H9 (cell line): ENCODE data around the gene MAML3. TPM values are rescaled to one million over a fixed set of nuclear protein-coding genes. Genes with fewer than 3 reads are reported as not detected.

Experiments used
- DNase-seq: peaks from one replicate; pipeline ENCODE4 v3.0.0-alpha.2; 2017
- H2AFZ ChIP-seq: one replicate; pipeline ENCODE4 v1.6.1; 2013; ENCODE audit warnings: mild to moderate bottlenecking, low read length, control low read depth, moderate library complexity
- H2AK5ac ChIP-seq: 2 replicates; pipeline ENCODE4 v1.6.1; 2013; ENCODE audit warnings: low read length, control low read depth, mixed read lengths; ENCODE audit not compliant: insufficient read length
- H2BK120ac ChIP-seq: one replicate; pipeline ENCODE4 v1.6.1; 2013; ENCODE audit warnings: low read depth, mild to moderate bottlenecking, low read length, control low read depth, inconsistent platforms; ENCODE audit not compliant: poor library complexity, severe bottlenecking
- H2BK12ac ChIP-seq: 2 replicates; pipeline ENCODE4 v1.6.1; 2013; ENCODE audit warnings: low read length, control low read depth, mixed read lengths, low read depth; ENCODE audit not compliant: insufficient read length
- H2BK15ac ChIP-seq: 2 replicates; pipeline ENCODE4 v1.6.1; 2013; ENCODE audit warnings: low read depth, low read length, control low read depth
- H2BK20ac ChIP-seq: one replicate; pipeline ENCODE4 v1.6.1; 2013; ENCODE audit warnings: low read depth, mild to moderate bottlenecking, low read length, control low read depth, inconsistent platforms; ENCODE audit not compliant: poor library complexity, severe bottlenecking
- H2BK5ac ChIP-seq: 2 replicates; pipeline ENCODE4 v1.6.1; 2013; ENCODE audit warnings: low read length, control low read depth, mixed read lengths; ENCODE audit not compliant: insufficient read length
- H3K14ac ChIP-seq: 2 replicates; pipeline ENCODE4 v1.6.1; 2013; ENCODE audit warnings: low read length, control low read depth; ENCODE audit not compliant: insufficient read depth
- H3K18ac ChIP-seq: 2 replicates; pipeline ENCODE4 v1.6.1; 2013; ENCODE audit warnings: low read depth, mild to moderate bottlenecking, mixed read lengths, low read length, control low read depth; ENCODE audit not compliant: insufficient read length
- H3K23ac ChIP-seq: 2 replicates; pipeline ENCODE4 v1.6.1; 2013; ENCODE audit warnings: low read length, control low read depth, mixed read lengths, low read depth; ENCODE audit not compliant: insufficient read length
- H3K23me2 ChIP-seq: 2 replicates; pipeline ENCODE4 v1.6.1; 2013; ENCODE audit warnings: low read depth, mild to moderate bottlenecking, mixed read lengths, low read length, control low read depth; ENCODE audit not compliant: insufficient read length, poor library complexity, severe bottlenecking
- H3K27ac ChIP-seq: 2 replicates; pipeline ENCODE4 v1.5.1; 2013; ENCODE audit warnings: low read length, control low read depth, mixed read lengths, low read depth; ENCODE audit not compliant: insufficient read length
- H3K27me3 ChIP-seq: 2 replicates; pipeline ENCODE4 v1.6.1; 2013; ENCODE audit warnings: low read length, control low read depth, inconsistent platforms; ENCODE audit not compliant: insufficient read depth
- H3K4ac ChIP-seq: 2 replicates; pipeline ENCODE4 v1.6.1; 2013; ENCODE audit warnings: low read depth, mild to moderate bottlenecking, control low read depth, inconsistent platforms, low read length, moderate library complexity
- H3K4me1 ChIP-seq: 2 replicates; pipeline ENCODE4 v1.6.1; 2013; ENCODE audit warnings: low read length, control low read depth, inconsistent platforms; ENCODE audit not compliant: insufficient read depth
- H3K4me2 ChIP-seq: 2 replicates; pipeline ENCODE4 v1.6.1; 2013; ENCODE audit warnings: low read length, control low read depth, mixed read lengths; ENCODE audit not compliant: insufficient read length, insufficient read depth
- H3K56ac ChIP-seq: 2 replicates; pipeline ENCODE4 v1.6.1; 2013; ENCODE audit warnings: low read depth, mild to moderate bottlenecking, mixed read lengths, low read length, control low read depth; ENCODE audit not compliant: insufficient read length
- H3K79me1 ChIP-seq: 2 replicates; pipeline ENCODE4 v1.6.1; 2013; ENCODE audit warnings: low read depth, mild to moderate bottlenecking, moderate library complexity, low read length, control low read depth, inconsistent platforms; ENCODE audit not compliant: insufficient read depth, poor library complexity, severe bottlenecking
- H3K79me2 ChIP-seq: 2 replicates; pipeline ENCODE4 v1.6.1; 2013; ENCODE audit warnings: low read length, control low read depth, inconsistent platforms; ENCODE audit not compliant: insufficient read depth
- H3K9ac ChIP-seq: 2 replicates; pipeline ENCODE4 v1.6.1; 2013; ENCODE audit warnings: low read length, control low read depth, mixed read lengths; ENCODE audit not compliant: insufficient read length; ENCODE audit errors: extremely low read depth
- H3K9me3 ChIP-seq: one replicate; pipeline ENCODE4 v1.6.1; 2013; ENCODE audit warnings: low read depth, low read length, inconsistent platforms; ENCODE audit not compliant: control insufficient read depth
- H3T11ph ChIP-seq: one replicate; pipeline ENCODE4 v1.6.1; 2013; ENCODE audit warnings: mild to moderate bottlenecking, low read length, control low read depth, inconsistent platforms
- H4K20me1 ChIP-seq: one replicate; pipeline ENCODE4 v1.6.1; 2013; ENCODE audit not compliant: control insufficient read depth, insufficient read length, insufficient read depth
- H4K5ac ChIP-seq: 2 replicates; pipeline ENCODE4 v1.6.1; 2013; ENCODE audit warnings: low read depth, mild to moderate bottlenecking, mixed read lengths, low read length, control low read depth; ENCODE audit not compliant: insufficient read length
- H4K8ac ChIP-seq: replicated peaks from 2 replicates; pipeline ENCODE4 v1.6.1; 2013; ENCODE audit warnings: low read length, control low read depth, mixed read lengths, low read depth; ENCODE audit not compliant: insufficient read length
- H4K91ac ChIP-seq: 2 replicates; pipeline ENCODE4 v1.6.1; 2013; ENCODE audit warnings: low read depth, mild to moderate bottlenecking, moderate library complexity, mixed read lengths, low read length, control low read depth; ENCODE audit not compliant: insufficient read length
- H3K27ac Mint-ChIP-seq, 3 experiments: 2 replicates in 2 of 3; 3 replicates in 1 of 3; pipeline ENCODE4 v1.8.0; 2020 to 2021; ENCODE audit warnings: mixed read lengths in 3 of 3, mild to moderate bottlenecking in 1 of 3, moderate library complexity in 1 of 3
- H3K27me3 Mint-ChIP-seq: 2 replicates; pipeline ENCODE4 v1.8.0; 2021; ENCODE audit warnings: low read depth, mild to moderate bottlenecking, moderate library complexity, mixed read lengths
- H3K36me3 Mint-ChIP-seq, 3 experiments: 2 replicates in 2 of 3; 3 replicates in 1 of 3; pipeline ENCODE4 v1.8.0; 2020 to 2021; ENCODE audit warnings: low read depth in 3 of 3, mixed read lengths in 3 of 3; ENCODE audit not compliant: insufficient read depth in 1 of 3
- H3K4me1 Mint-ChIP-seq, 2 experiments: 2 replicates each; pipeline ENCODE4 v1.8.0; 2020; ENCODE audit warnings: mixed read lengths in 2 of 2
- H3K4me3 Mint-ChIP-seq, 2 experiments: 2 replicates in 1 of 2; 3 replicates in 1 of 2; pipeline ENCODE4 v1.8.0; 2020 to 2021; ENCODE audit warnings: mild to moderate bottlenecking in 2 of 2, mixed read lengths in 2 of 2, moderate library complexity in 1 of 2
- H3K9me3 Mint-ChIP-seq, 2 experiments: 2 replicates in 1 of 2; 3 replicates in 1 of 2; pipeline ENCODE4 v1.8.0; 2020; ENCODE audit warnings: mild to moderate bottlenecking in 2 of 2, mixed read lengths in 2 of 2, moderate library complexity in 1 of 2
- WGBS: extraction: QIAGEN DNeasy Blood & Tissue Kit; methylation state at CpG from one replicate; pipeline ENCODE4 v1.1.7; 2013; ENCODE audit warnings: missing lambda C conversion rate, low lambda C conversion rate, mixed read lengths; ENCODE audit not compliant: insufficient read length; ENCODE audit errors: extremely low coverage; 5-methylcytosine and 5-hydroxymethylcytosine counted together
- total RNA-seq: library from RNA; stranded (reverse); gene quantifications from 2 replicates; pipeline ENCODE4 v1.2.1, GENCODE V29; 2021
- TF ChIP-seq, protein P1 (sequence below): fragments of 200-600 bp; sonication (generic); conservative IDR thresholded peaks from 3 replicates; pipeline ENCODE4 v1.8.0; 2021; ENCODE audit warnings: antibody characterized with exemption, mild to moderate bottlenecking

The MAML3 gene
- total RNA-seq, 1 experiment from 2014 or later: 3.9 TPM

DNA sequence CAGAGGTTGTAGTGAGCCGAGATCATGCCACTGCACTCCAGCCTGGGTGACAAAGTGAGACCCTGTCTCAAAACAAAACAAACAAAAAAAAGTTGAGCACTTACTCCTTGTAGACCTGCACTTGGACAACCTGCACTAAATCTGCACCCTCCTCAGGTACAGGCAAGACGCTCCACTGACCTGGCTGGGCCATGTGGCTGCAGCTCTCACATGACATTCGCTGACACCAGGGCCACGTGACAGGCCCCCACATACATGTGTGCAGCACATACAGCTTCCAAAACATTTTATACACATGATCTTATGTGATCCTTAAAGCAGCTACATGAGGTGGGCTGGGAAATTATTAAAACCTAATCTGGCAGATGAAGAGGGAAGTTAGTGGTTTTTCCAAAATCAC, 425.8 kb downstream of the MAML3 start:
- DNase-seq: no peak

More for the DNA sequence above, 425.8 kb downstream of the MAML3 start:
- Mint-ChIP-seq H3K9me3 (no peaks in the 10 kb centered on the region), H3K27me3 (peaks cover 9% of the 10 kb centered on the region), H3K4me3 (no peak overlapping the region), H3K4me1 (no peaks in the 10 kb centered on the region), H3K27ac (no peak overlapping the region), H3K36me3 (no peaks in the 10 kb centered on the region)
- no peak overlapping the region for H2AK5ac ChIP-seq
- no peak overlapping the region for H4K8ac ChIP-seq
- H3K4ac ChIP-seq: no peak overlapping the region
- H3K18ac ChIP-seq: no peak overlapping the region
- H3T11ph ChIP-seq: no peak overlapping the region
- no peak overlapping the region for H4K91ac ChIP-seq
- no peaks in the 10 kb centered on the region for H3K23me2 ChIP-seq
- no peaks in the 10 kb centered on the region for H3K27me3 ChIP-seq
- no peaks in the 10 kb centered on the region for H3K4me1 ChIP-seq
- no peaks in the 10 kb centered on the region for H3K9me3 ChIP-seq
- H2BK120ac ChIP-seq: no peak overlapping the region
- H3K56ac ChIP-seq: no peak overlapping the region
- H2BK12ac ChIP-seq: no peak overlapping the region
- no peak overlapping the region for H3K4me2 ChIP-seq
- no peak overlapping the region for H3K14ac ChIP-seq
- no peak overlapping the region for H2AFZ ChIP-seq
- no peak overlapping the region for H3K9ac ChIP-seq
- no peaks in the 10 kb centered on the region for H4K20me1 ChIP-seq
- no CpG with 5 or more reads among the region's 4 CpGs for WGBS
- no peaks in the 10 kb centered on the region for H3K79me1 ChIP-seq
- H2BK5ac ChIP-seq: no peak overlapping the region
- TF ChIP-seq, protein P1, sequence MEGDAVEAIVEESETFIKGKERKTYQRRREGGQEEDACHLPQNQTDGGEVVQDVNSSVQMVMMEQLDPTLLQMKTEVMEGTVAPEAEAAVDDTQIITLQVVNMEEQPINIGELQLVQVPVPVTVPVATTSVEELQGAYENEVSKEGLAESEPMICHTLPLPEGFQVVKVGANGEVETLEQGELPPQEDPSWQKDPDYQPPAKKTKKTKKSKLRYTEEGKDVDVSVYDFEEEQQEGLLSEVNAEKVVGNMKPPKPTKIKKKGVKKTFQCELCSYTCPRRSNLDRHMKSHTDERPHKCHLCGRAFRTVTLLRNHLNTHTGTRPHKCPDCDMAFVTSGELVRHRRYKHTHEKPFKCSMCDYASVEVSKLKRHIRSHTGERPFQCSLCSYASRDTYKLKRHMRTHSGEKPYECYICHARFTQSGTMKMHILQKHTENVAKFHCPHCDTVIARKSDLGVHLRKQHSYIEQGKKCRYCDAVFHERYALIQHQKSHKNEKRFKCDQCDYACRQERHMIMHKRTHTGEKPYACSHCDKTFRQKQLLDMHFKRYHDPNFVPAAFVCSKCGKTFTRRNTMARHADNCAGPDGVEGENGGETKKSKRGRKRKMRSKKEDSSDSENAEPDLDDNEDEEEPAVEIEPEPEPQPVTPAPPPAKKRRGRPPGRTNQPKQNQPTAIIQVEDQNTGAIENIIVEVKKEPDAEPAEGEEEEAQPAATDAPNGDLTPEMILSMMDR: no peak
- H2BK15ac ChIP-seq: no peak overlapping the region
- H3K23ac ChIP-seq: no peak overlapping the region
- H2BK20ac ChIP-seq: no peak overlapping the region
- no peaks in the 10 kb centered on the region for H3K79me2 ChIP-seq
- H3K27ac ChIP-seq: no peak overlapping the region
- no peak overlapping the region for H4K5ac ChIP-seq
